ENCODE measurements around the gene CKM. TPM values are rescaled to one million over a fixed set of nuclear protein-coding genes. Genes with fewer than 3 reads are reported as not detected.

CKM gene
- total RNA-seq, 1 donor from 2014 or later, result not detected

DNA sequence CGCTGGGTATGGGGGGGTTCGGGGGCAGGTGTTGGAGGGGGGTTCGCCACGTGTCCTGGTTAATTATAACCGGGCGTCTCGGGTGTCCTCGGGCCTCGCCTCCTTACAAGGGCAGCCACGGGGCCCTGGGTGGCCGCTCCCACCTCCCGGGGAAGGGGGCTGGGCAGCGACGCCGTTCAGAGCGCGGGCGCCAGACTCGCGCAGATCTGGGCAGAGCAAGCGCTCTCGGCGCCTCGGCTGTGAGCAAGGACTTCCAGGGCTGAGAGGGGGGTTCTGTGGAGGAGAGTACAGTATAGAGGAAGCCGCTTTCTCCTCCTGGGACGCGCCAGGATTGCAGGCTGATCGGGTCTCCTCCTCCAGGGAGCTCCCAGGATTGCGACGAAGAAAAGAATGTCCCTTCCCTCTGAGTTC is 1.0 kb upstream of the CKM start:
- H3K4me1 Mint-ChIP-seq, result peaks cover 6% of the 10 kb centered on the region
- DNase-seq (ENCODE audit: low spot score in 2 of 2, unreplicated experiment in 2 of 2), result no peak

DNA sequence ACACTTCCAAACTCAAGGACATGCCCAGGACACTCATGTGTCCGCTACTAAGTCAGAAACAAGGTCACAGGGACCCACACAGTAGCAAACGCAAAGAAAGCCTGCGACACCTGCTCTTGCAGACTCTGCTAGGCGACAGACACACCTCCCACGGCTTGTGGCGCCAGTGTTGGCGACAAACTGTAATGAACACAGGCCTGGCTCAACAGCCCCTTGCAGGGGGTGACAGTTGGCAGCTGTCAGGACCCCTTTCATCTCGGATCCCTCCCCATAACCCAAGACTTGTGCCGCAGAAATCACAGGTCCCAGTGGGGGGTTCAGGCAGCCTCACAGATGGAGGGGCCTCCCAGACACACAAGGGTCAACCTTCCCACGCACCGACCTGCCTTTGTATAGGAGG is 364 bp downstream of the CKM start:
- Mint-ChIP-seq H3K36me3 (no peaks in the 10 kb centered on the region), H3K4me1 (peaks cover 6% of the 10 kb centered on the region), H3K27me3 (ENCODE audit: low read depth) (peaks cover 22% of the 10 kb centered on the region), H3K4me3 (no peak overlapping the region), H3K27ac (no peak overlapping the region), H3K9me3 (no peaks in the 10 kb centered on the region)
- DNase-seq (ENCODE audit: low spot score in 2 of 2, unreplicated experiment in 2 of 2), result no peak
- TF ChIP-seq, protein P1, sequence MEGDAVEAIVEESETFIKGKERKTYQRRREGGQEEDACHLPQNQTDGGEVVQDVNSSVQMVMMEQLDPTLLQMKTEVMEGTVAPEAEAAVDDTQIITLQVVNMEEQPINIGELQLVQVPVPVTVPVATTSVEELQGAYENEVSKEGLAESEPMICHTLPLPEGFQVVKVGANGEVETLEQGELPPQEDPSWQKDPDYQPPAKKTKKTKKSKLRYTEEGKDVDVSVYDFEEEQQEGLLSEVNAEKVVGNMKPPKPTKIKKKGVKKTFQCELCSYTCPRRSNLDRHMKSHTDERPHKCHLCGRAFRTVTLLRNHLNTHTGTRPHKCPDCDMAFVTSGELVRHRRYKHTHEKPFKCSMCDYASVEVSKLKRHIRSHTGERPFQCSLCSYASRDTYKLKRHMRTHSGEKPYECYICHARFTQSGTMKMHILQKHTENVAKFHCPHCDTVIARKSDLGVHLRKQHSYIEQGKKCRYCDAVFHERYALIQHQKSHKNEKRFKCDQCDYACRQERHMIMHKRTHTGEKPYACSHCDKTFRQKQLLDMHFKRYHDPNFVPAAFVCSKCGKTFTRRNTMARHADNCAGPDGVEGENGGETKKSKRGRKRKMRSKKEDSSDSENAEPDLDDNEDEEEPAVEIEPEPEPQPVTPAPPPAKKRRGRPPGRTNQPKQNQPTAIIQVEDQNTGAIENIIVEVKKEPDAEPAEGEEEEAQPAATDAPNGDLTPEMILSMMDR (IDR thresholded peaks at IDR 0.05; ENCODE audit: unreplicated experiment), result no peak

More for the DNA sequence above, 1.0 kb upstream of the CKM start:
- Mint-ChIP-seq H3K4me3 (peak overlapping the region; percentile 51), H3K27me3 (ENCODE audit: low read depth) (peaks cover 12% of the 10 kb centered on the region), H3K9me3 (no peaks in the 10 kb centered on the region), H3K36me3 (no peaks in the 10 kb centered on the region), H3K27ac (no peak overlapping the region)
- TF ChIP-seq, protein P1 (IDR thresholded peaks at IDR 0.05; ENCODE audit: unreplicated experiment), result no peak

- no peak overlapping the region for H3K4me3 Mint-ChIP-seq
- H3K4me1 Mint-ChIP-seq, result peaks cover 6% of the 10 kb centered on the region
- H3K27ac Mint-ChIP-seq, result no peak overlapping the region
- H3K27me3 Mint-ChIP-seq (ENCODE audit: low read depth), result peaks cover 24% of the 10 kb centered on the region
- TF ChIP-seq, protein P1 (IDR thresholded peaks at IDR 0.05; ENCODE audit: unreplicated experiment), result no peak
- DNase-seq (ENCODE audit: low spot score in 2 of 2, unreplicated experiment in 2 of 2), result no peak
- no peaks in the 10 kb centered on the region for H3K9me3 Mint-ChIP-seq
- H3K36me3 Mint-ChIP-seq, result no peaks in the 10 kb centered on the region
Observed at GRCh38 chr19:45321848-45322247, 827 bp downstream of the CKM start.

DNA sequence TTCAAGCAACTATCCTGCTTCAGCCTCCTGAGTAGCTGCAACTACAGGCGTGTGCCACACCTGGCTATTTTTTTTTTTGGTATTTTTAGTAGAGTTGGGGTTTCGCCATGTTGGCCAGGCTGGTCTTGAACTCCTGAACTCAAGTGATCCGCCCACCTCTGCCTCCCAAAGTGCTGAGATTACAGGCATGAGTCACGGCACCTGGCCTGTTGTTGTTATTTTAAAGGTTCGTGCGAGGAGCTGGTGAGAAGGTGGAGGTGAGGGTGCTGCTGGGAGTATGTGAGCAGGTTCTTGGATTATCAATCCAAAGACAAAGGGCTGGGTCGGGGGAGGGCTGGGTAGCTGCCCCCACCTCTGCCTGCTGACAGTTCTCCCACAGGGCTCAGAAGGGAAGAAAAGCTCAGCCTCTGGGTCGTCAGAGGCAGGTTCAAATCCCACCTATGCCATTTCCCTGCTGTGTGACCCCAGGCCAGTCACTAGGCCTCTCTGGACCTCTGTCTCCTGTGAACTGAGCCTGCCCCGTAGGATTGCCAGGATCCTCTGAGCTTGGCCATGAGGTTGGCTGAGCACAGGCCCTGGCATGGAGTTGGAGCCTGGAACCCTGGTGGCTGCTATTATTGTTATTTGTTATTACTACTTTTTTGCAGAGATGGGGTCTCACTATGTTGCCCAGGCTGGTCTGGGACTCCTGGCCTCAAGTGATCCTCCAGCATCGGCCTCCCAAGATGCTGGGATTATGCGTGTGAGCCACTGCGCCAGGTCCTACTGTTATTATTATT is 1.5 kb downstream of the CKM start:
- no peak for DNase-seq (ENCODE audit: low spot score in 2 of 2, unreplicated experiment in 2 of 2)
- Mint-ChIP-seq H3K27ac (no peak overlapping the region), H3K4me3 (no peak overlapping the region), H3K36me3 (no peaks in the 10 kb centered on the region), H3K27me3 (ENCODE audit: low read depth) (peaks cover 31% of the 10 kb centered on the region), H3K4me1 (peaks cover 3% of the 10 kb centered on the region), H3K9me3 (no peaks in the 10 kb centered on the region)
- TF ChIP-seq, protein P1 (IDR thresholded peaks at IDR 0.05; ENCODE audit: unreplicated experiment), result no peak

GRCh38 chr19:45315304-45315703 is 7.4 kb downstream of the CKM start:
- Mint-ChIP-seq H3K27me3 (ENCODE audit: low read depth) (peaks cover 43% of the 10 kb centered on the region), H3K9me3 (no peaks in the 10 kb centered on the region), H3K27ac (no peak overlapping the region), H3K4me3 (no peak overlapping the region), H3K36me3 (no peaks in the 10 kb centered on the region), H3K4me1 (peaks cover 2% of the 10 kb centered on the region)
- TF ChIP-seq, protein P1 (IDR thresholded peaks at IDR 0.05; ENCODE audit: unreplicated experiment), result no peak
- DNase-seq (ENCODE audit: low spot score in 2 of 2, unreplicated experiment in 2 of 2), result no peak

All from mesothelial cell of epicardium (in vitro differentiated cells).